ENCODE data around the gene BUB1B. TPM values are rescaled to one million over a fixed set of nuclear protein-coding genes. Genes with fewer than 3 reads are reported as not detected.
A peak's percentile ranks its signal among the peaks of the same experiment; 100 is the strongest.
"Not testable (repeated sequence)": the region's sequence is repeated elsewhere in the genome, so short reads cannot be mapped to it uniquely, and the experiment has no call there.

Gene BUB1B
- polyA plus RNA-seq, 4 donors, result 1.1 to 15.6 (median 5.5) TPM

GRCh38 chr15:40149339-40149738, 11.5 kb upstream of the BUB1B start:
- DNase-seq, result no peak
- Histone ChIP-seq H3K27ac (ENCODE audit: low read depth in 1 of 3, low read length in 2 of 3) (no peak overlapping the region), H3K4me3 (ENCODE audit: low read depth in 1 of 3, low read length in 3 of 3) (no peak overlapping the region), H3K36me3 (ENCODE audit: control insufficient read depth in 3 of 3, insufficient read depth in 2 of 3, low read depth in 1 of 3, low read length in 3 of 3) (no peaks in the 10 kb centered on the region), H3K9me3 (ENCODE audit: control insufficient read depth in 2 of 2, insufficient read depth in 1 of 2, low read depth in 1 of 2, low read length in 1 of 2) (peaks cover 0 to 2% of the 10 kb centered on the region in 2 donors), H3K4me1 (ENCODE audit: control insufficient read depth in 3 of 3, insufficient read depth in 2 of 3, low read depth in 1 of 3, low read length in 2 of 3) (no peaks in the 10 kb centered on the region), H3K27me3 (ENCODE audit: control insufficient read depth in 3 of 3, insufficient read depth in 3 of 3, low read length in 3 of 3) (no peaks in the 10 kb centered on the region)
- no peak for FAIRE-seq
- WGBS, 3 donors, result 93 to 99% (median 94%) methylated on average over 4 of the region's 4 CpGs

- WGBS, 3 donors, result 65 to 69% (median 68%) methylated on average over 9 of the region's 9 CpGs
- Histone ChIP-seq H3K27me3 (ENCODE audit: control insufficient read depth in 3 of 3, insufficient read depth in 3 of 3, low read length in 3 of 3) (no peaks in the 10 kb centered on the region), H3K27ac (ENCODE audit: low read depth in 1 of 3, low read length in 2 of 3) (no peak overlapping the region), H3K4me1 (ENCODE audit: control insufficient read depth in 3 of 3, insufficient read depth in 2 of 3, low read depth in 1 of 3, low read length in 2 of 3) (peaks cover 0 to 2% (median 0%) of the 10 kb centered on the region in 3 donors), H3K9me3 (ENCODE audit: control insufficient read depth in 2 of 2, insufficient read depth in 1 of 2, low read depth in 1 of 2, low read length in 1 of 2) (peaks cover 0 to 2% of the 10 kb centered on the region in 2 donors), H3K4me3 (ENCODE audit: low read depth in 1 of 3, low read length in 3 of 3) (no peak overlapping the region), H3K36me3 (ENCODE audit: control insufficient read depth in 3 of 3, insufficient read depth in 2 of 3, low read depth in 1 of 3, low read length in 3 of 3) (no peaks in the 10 kb centered on the region)
- DNase-seq, result no peak
- FAIRE-seq, result no peak
These were observed 10.5 kb upstream of the BUB1B start for GRCh38 chr15:40150163-40150925.

GRCh38 chr15:40151499-40151898, 9.4 kb upstream of the BUB1B start:
- Histone ChIP-seq H3K27ac (ENCODE audit: low read depth in 1 of 3, low read length in 2 of 3) (no peak overlapping the region), H3K9me3 (ENCODE audit: control insufficient read depth in 2 of 2, insufficient read depth in 1 of 2, low read depth in 1 of 2, low read length in 1 of 2) (peaks cover 0 to 2% of the 10 kb centered on the region in 2 donors), H3K4me3 (ENCODE audit: low read depth in 1 of 3, low read length in 3 of 3) (no peak overlapping the region), H3K4me1 (ENCODE audit: control insufficient read depth in 3 of 3, insufficient read depth in 2 of 3, low read depth in 1 of 3, low read length in 2 of 3) (peaks cover 0 to 3% (median 3%) of the 10 kb centered on the region in 3 donors), H3K36me3 (ENCODE audit: control insufficient read depth in 3 of 3, insufficient read depth in 2 of 3, low read depth in 1 of 3, low read length in 3 of 3) (no peaks in the 10 kb centered on the region), H3K27me3 (ENCODE audit: control insufficient read depth in 3 of 3, insufficient read depth in 3 of 3, low read length in 3 of 3) (no peaks in the 10 kb centered on the region)
- FAIRE-seq, result no peak
- WGBS, 3 donors, result 67 to 75% (median 72%) methylated on average over 6 of the region's 6 CpGs
- no peak for DNase-seq

- no peak for FAIRE-seq
- no peak for DNase-seq
- peaks cover 0 to 2% of the 10 kb centered on the region in 2 donors for H3K9me3 ChIP-seq (ENCODE audit: control insufficient read depth in 2 of 2, insufficient read depth in 1 of 2, low read depth in 1 of 2, low read length in 1 of 2)
- H3K4me1 ChIP-seq (ENCODE audit: control insufficient read depth in 3 of 3, insufficient read depth in 2 of 3, low read depth in 1 of 3, low read length in 2 of 3), result peaks cover 0 to 3% (median 3%) of the 10 kb centered on the region in 3 donors
- H3K4me3 ChIP-seq (ENCODE audit: low read depth in 1 of 3, low read length in 3 of 3), result no peak overlapping the region
- no peak overlapping the region for H3K27ac ChIP-seq (ENCODE audit: low read depth in 1 of 3, low read length in 2 of 3)
- no peaks in the 10 kb centered on the region for H3K27me3 ChIP-seq (ENCODE audit: control insufficient read depth in 3 of 3, insufficient read depth in 3 of 3, low read length in 3 of 3)
- H3K36me3 ChIP-seq (ENCODE audit: control insufficient read depth in 3 of 3, insufficient read depth in 2 of 3, low read depth in 1 of 3, low read length in 3 of 3), result no peaks in the 10 kb centered on the region
- WGBS, 3 donors, result 92 to 97% (median 97%) methylated on average over 4 of the region's 4 CpGs
These were observed 8.9 kb upstream of the BUB1B start for GRCh38 chr15:40151991-40152390.

DNA sequence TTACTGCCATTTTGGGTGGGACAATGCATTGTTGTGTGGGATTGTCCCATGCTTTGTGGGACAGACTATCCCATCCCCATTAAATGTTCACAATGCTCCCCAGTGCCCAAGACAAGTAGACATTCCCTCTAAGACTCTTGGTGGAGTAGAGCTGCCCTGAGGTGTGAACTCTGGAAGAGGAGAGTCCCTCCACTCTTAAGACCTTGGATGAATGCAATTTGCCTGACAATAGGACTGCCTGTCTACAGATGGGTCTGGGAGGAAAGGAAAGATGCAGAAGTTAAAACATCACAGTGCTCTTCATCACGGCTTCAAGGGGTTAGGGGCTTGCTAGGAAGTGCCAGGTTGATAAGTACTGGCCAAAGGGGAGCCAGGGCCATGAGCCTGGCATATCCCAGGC, 6.0 kb upstream of the BUB1B start:
- DNase-seq; H3K4me1 ChIP-seq (ENCODE audit: control insufficient read depth in 3 of 3, insufficient read depth in 2 of 3, low read depth in 1 of 3, low read length in 2 of 3); H3K27me3 ChIP-seq (ENCODE audit: control insufficient read depth in 3 of 3, insufficient read depth in 3 of 3, low read length in 3 of 3); FAIRE-seq; H3K36me3 ChIP-seq (ENCODE audit: control insufficient read depth in 3 of 3, insufficient read depth in 2 of 3, low read depth in 1 of 3, low read length in 3 of 3); H3K4me3 ChIP-seq (ENCODE audit: low read depth in 1 of 3, low read length in 3 of 3); H3K27ac ChIP-seq (ENCODE audit: low read depth in 1 of 3, low read length in 2 of 3); H3K9me3 ChIP-seq (ENCODE audit: control insufficient read depth in 2 of 2, insufficient read depth in 1 of 2, low read depth in 1 of 2, low read length in 1 of 2): not testable (repeated sequence)
- WGBS, 3 donors, result 0% methylated on average over 1 of the region's 1 CpG; no CpG with 5 or more reads in 2 of the 3 donors

GRCh38 chr15:40155270-40155910, 5.5 kb upstream of the BUB1B start:
- Histone ChIP-seq H3K27ac (ENCODE audit: low read depth in 1 of 3, low read length in 2 of 3) (no peak overlapping the region), H3K36me3 (ENCODE audit: control insufficient read depth in 3 of 3, insufficient read depth in 2 of 3, low read depth in 1 of 3, low read length in 3 of 3) (no peaks in the 10 kb centered on the region), H3K4me3 (ENCODE audit: low read depth in 1 of 3, low read length in 3 of 3) (no peak overlapping the region), H3K9me3 (ENCODE audit: control insufficient read depth in 2 of 2, insufficient read depth in 1 of 2, low read depth in 1 of 2, low read length in 1 of 2) (no peaks in the 10 kb centered on the region), H3K27me3 (ENCODE audit: control insufficient read depth in 3 of 3, insufficient read depth in 3 of 3, low read length in 3 of 3) (no peaks in the 10 kb centered on the region), H3K4me1 (ENCODE audit: control insufficient read depth in 3 of 3, insufficient read depth in 2 of 3, low read depth in 1 of 3, low read length in 2 of 3) (peaks cover 3 to 7% (median 3%) of the 10 kb centered on the region in 3 donors)
- DNase-seq (peak; percentile 49 to 57), FAIRE-seq (no peak)
- 13 to 59% (median 31%) methylated on average over 3 to 4 of the region's 5 CpGs for WGBS, 3 donors

DNA sequence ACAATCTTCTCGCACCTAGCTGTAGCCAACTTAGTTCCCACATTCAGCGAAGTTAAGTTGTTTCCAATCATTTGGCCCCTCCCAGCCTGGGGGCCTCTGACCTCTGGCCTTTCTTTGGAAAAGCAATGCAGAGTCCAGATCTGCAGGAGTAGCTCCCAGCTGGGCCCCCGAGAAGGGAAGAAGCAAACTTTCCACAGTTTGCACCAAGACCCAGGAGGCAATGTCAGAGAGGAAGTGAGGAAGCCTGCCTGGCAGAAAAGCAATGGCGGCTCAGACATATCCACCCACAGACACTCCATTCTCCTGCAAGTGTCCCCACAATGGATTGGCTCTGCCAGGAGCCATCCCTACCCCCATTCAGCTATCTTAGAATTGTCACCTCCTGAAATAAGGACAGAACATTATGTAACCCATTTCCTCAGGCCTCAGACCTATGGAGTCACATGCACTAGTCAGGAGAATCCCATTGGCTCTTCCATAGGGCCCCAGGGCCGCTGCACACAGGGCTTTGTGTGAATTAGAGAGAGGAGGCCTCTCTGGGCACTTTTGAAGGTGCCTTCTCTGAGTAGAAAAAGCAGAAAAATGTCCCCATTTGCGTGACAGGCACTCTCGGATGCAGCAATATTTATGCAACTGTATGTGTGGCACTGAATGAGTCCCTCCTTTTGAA, 3.0 kb upstream of the BUB1B start:
- WGBS, 3 donors, result 87 to 90% (median 90%) methylated on average over 7 of the region's 7 CpGs
- H3K27me3 ChIP-seq (ENCODE audit: control insufficient read depth in 3 of 3, insufficient read depth in 3 of 3, low read length in 3 of 3), result no peaks in the 10 kb centered on the region
- H3K4me1 ChIP-seq (ENCODE audit: control insufficient read depth in 3 of 3, insufficient read depth in 2 of 3, low read depth in 1 of 3, low read length in 2 of 3), result peaks cover 3 to 7% (median 3%) of the 10 kb centered on the region in 3 donors
- H3K27ac ChIP-seq (ENCODE audit: low read depth in 1 of 3, low read length in 2 of 3), result no peak overlapping the region
- H3K36me3 ChIP-seq (ENCODE audit: control insufficient read depth in 3 of 3, insufficient read depth in 2 of 3, low read depth in 1 of 3, low read length in 3 of 3), result no peaks in the 10 kb centered on the region
- H3K4me3 ChIP-seq (ENCODE audit: low read depth in 1 of 3, low read length in 3 of 3), result no peak overlapping the region
- DNase-seq (no peak), FAIRE-seq (no peak)
- no peaks in the 10 kb centered on the region for H3K9me3 ChIP-seq (ENCODE audit: control insufficient read depth in 2 of 2, insufficient read depth in 1 of 2, low read depth in 1 of 2, low read length in 1 of 2)

DNA sequence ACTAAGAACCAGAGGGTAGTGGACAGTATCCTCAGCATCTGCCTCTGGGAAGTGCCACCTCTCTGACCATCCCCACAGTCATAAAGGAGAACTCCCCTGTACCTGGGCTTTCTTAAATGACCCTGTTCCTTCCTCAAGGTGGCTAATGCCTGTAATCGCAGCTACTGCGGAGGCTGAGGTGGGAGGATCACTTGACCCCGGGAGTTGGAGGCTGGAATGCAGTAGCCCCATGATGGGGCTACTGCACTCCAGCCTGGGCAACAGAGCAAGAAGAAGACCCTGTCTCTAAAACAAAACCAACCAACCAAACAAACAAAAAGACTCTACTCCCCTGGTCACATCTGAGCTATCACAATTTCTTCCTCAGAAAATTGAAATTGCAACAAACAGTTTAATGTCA, 848 bp upstream of the BUB1B start:
- FAIRE-seq (no peak), DNase-seq (no peak)
- Histone ChIP-seq H3K9me3 (ENCODE audit: control insufficient read depth in 2 of 2, insufficient read depth in 1 of 2, low read depth in 1 of 2, low read length in 1 of 2) (no peaks in the 10 kb centered on the region), H3K27ac (ENCODE audit: low read depth in 1 of 3, low read length in 2 of 3) (no peak overlapping the region), H3K4me1 (ENCODE audit: control insufficient read depth in 3 of 3, insufficient read depth in 2 of 3, low read depth in 1 of 3, low read length in 2 of 3) (peaks cover 3 to 7% (median 3%) of the 10 kb centered on the region in 3 donors), H3K27me3 (ENCODE audit: control insufficient read depth in 3 of 3, insufficient read depth in 3 of 3, low read length in 3 of 3) (no peaks in the 10 kb centered on the region), H3K36me3 (ENCODE audit: control insufficient read depth in 3 of 3, insufficient read depth in 2 of 3, low read depth in 1 of 3, low read length in 3 of 3) (peaks cover 0 to 2% (median 0%) of the 10 kb centered on the region in 3 donors), H3K4me3 (ENCODE audit: low read depth in 1 of 3, low read length in 3 of 3) (no peak overlapping the region)
- WGBS, 3 donors, result 96 to 100% (median 100%) methylated on average over 3 of the region's 3 CpGs

All from small intestine (tissue), 7 donors.